GM23338 (cell line): ENCODE results near the gene ICAM5. TPM values are rescaled to one million over a fixed set of nuclear protein-coding genes. Genes with fewer than 3 reads are reported as not detected.

Experiments
- ATAC-seq: fragments of 200-7000 bp; cut with Tn5 transposase; 3 replicates; pipeline ENCODE4 v1.9.1; 2020
- DNase-seq: peaks from one replicate; pipeline ENCODE4 v3.0.0-alpha.2; 2015; ENCODE audit warnings: low spot score
- H2AFZ ChIP-seq: fragments of 200-600 bp; sonication (generic); 2 replicates; pipeline ENCODE4 v1.8.0; 2016; ENCODE audit warnings: antibody characterized with exemption, mild to moderate bottlenecking, moderate library complexity
- H3F3A ChIP-seq: fragments of 200-600 bp; sonication (generic); replicated peaks from 2 replicates; pipeline ENCODE4 v1.8.0; 2017; ENCODE audit warnings: antibody characterized with exemption, mixed run types, low read depth
- H3K27ac ChIP-seq: fragments of 200-600 bp; sonication (generic); 2 replicates; pipeline ENCODE4 v1.6.1; 2016; ENCODE audit warnings: low read depth
- H3K27me3 ChIP-seq: fragments of 200-600 bp; sonication (generic); 2 replicates; pipeline ENCODE4 v1.8.0; 2016; ENCODE audit warnings: mild to moderate bottlenecking, mixed run types, moderate library complexity; ENCODE audit not compliant: insufficient read depth
- H3K36me3 ChIP-seq: fragments of 200-600 bp; sonication (generic); 2 replicates; pipeline ENCODE4 v1.8.0; 2016; ENCODE audit warnings: mild to moderate bottlenecking; ENCODE audit not compliant: insufficient read depth
- H3K4me1 ChIP-seq: fragments of 200-600 bp; sonication (generic); 2 replicates; pipeline ENCODE4 v1.8.0; 2016; ENCODE audit warnings: mild to moderate bottlenecking, moderate library complexity; ENCODE audit not compliant: insufficient read depth
- H3K4me2 ChIP-seq: fragments of 200-600 bp; sonication (generic); 2 replicates; pipeline ENCODE4 v1.7.1; 2017; ENCODE audit warnings: mixed run types
- H3K4me3 ChIP-seq: fragments of 200-600 bp; sonication (generic); 2 replicates; pipeline ENCODE4 v1.6.1; 2016; ENCODE audit warnings: mixed run types
- H3K79me2 ChIP-seq: fragments of 200-600 bp; sonication (generic); replicated peaks from 2 replicates; pipeline ENCODE4 v1.8.0; 2017; ENCODE audit warnings: mild to moderate bottlenecking; ENCODE audit not compliant: insufficient read depth
- H3K9me2 ChIP-seq: fragments of 200-600 bp; sonication (generic); 2 replicates; pipeline ENCODE4 v1.8.0; 2017; ENCODE audit not compliant: insufficient read depth
- H4K20me1 ChIP-seq: fragments of 200-600 bp; sonication (generic); replicated peaks from 2 replicates; pipeline ENCODE4 v1.8.0; 2017; ENCODE audit warnings: mild to moderate bottlenecking; ENCODE audit not compliant: insufficient read depth
- H3K27ac Mint-ChIP-seq: 2 replicates; pipeline ENCODE4 v1.8.0; 2020; ENCODE audit warnings: inconsistent platforms, mild to moderate bottlenecking, moderate library complexity, mixed read lengths
- H3K27me3 Mint-ChIP-seq: 3 replicates; pipeline ENCODE4 v1.8.0; 2022; ENCODE audit warnings: low read depth, mild to moderate bottlenecking, moderate library complexity, mixed read lengths, inconsistent platforms; ENCODE audit not compliant: insufficient read depth, poor library complexity
- H3K36me3 Mint-ChIP-seq: 3 replicates; pipeline ENCODE4 v1.8.0; 2021; ENCODE audit warnings: low read depth, mild to moderate bottlenecking, inconsistent platforms, moderate library complexity, mixed read lengths
- H3K4me1 Mint-ChIP-seq: 3 replicates; pipeline ENCODE4 v1.8.0; 2020; ENCODE audit warnings: mild to moderate bottlenecking, inconsistent platforms, mixed read lengths
- H3K4me3 Mint-ChIP-seq: 3 replicates; pipeline ENCODE4 v1.8.0; 2021; ENCODE audit warnings: moderate library complexity, mild to moderate bottlenecking, inconsistent platforms, mixed read lengths
- H3K9me3 Mint-ChIP-seq: 3 replicates; pipeline ENCODE4 v1.8.0; 2020; ENCODE audit warnings: moderate library complexity, mild to moderate bottlenecking, inconsistent platforms, mixed read lengths
- CREB1 ChIP-seq: fragments of 250-450 bp; sonication (Bioruptor Pico); IDR thresholded peaks from 2 replicates; pipeline ENCODE4 v1.5.0; 2020; ENCODE audit warnings: low read depth, mild to moderate bottlenecking, moderate library complexity
- EZH2 ChIP-seq: fragments of 200-600 bp; sonication (generic); IDR thresholded peaks from one replicate; pipeline ENCODE4 v1.8.0; 2017; ENCODE audit warnings: antibody characterized with exemption, mild to moderate bottlenecking, low read depth; ENCODE audit not compliant: unreplicated experiment
- JUNB ChIP-seq: IDR thresholded peaks from one replicate; pipeline ENCODE4 v1.6.1; 2016; ENCODE audit warnings: antibody characterized with exemption; ENCODE audit not compliant: unreplicated experiment
- POLR2AphosphoS5 ChIP-seq: IDR thresholded peaks from 2 replicates; pipeline ENCODE4 v1.6.1; 2016; ENCODE audit warnings: antibody characterized with exemption, low read depth
- ZNF462 ChIP-seq: fragments of 250-450 bp; sonication (Bioruptor Pico); IDR thresholded peaks from 2 replicates; pipeline ENCODE4 v1.5.0; 2020; ENCODE audit warnings: mild to moderate bottlenecking, moderate library complexity
- polyA plus RNA-seq: library from polyadenylated mRNA; unstranded; fragments of >200 nt; fragmentation: Nextera tagmentation; extraction: Ambion mirVana; gene quantifications from 2 replicates; pipeline ENCODE4 v1.2.1, GENCODE V29; 2016
- total RNA-seq: library from RNA; depleted of rRNA; stranded (reverse); fragments of >200 nt; shearing (Covaris generic); gene quantifications from 2 replicates; pipeline ENCODE4 v1.2.3, GENCODE V29; 2014
- TF ChIP-seq, protein P1 (sequence below): IDR thresholded peaks from 2 replicates; pipeline ENCODE4 v1.6.1; 2016; ENCODE audit warnings: antibody characterized with exemption
- TF ChIP-seq, protein P2 (sequence below), 2 experiments: fragments of 200-600 bp in 1 of 2; sonication (generic) in 1 of 2; conservative IDR thresholded peaks; 2 replicates each; pipeline versions ENCODE4 v1.5.1 to v1.6.1; 2016 to 2017; ENCODE audit warnings: antibody characterized with exemption in 2 of 2, low read depth in 2 of 2, mild to moderate bottlenecking in 2 of 2, moderate library complexity in 1 of 2

ICAM5 gene
- total and polyA plus RNA-seq, 2 experiments from 2014 or later = 0.47 to 4.6 TPM

- H3K4me2 ChIP-seq = peak overlapping the region; percentile 92
- H3K27me3 Mint-ChIP-seq = peaks cover 74% of the 10 kb centered on the region
Observed at GRCh38 chr19:10295305-10295846, 5.6 kb downstream of the ICAM5 start.

More at GRCh38 chr19:10295305-10295846, 5.6 kb downstream of the ICAM5 start:
- peaks cover 78% of the 10 kb centered on the region for H3K27me3 ChIP-seq
- peak overlapping the region; percentile 83 for H2AFZ ChIP-seq
- peaks cover 20% of the 10 kb centered on the region; the same call in 1 of the 2 replicates for H3F3A ChIP-seq
- no peak overlapping the region for H3K27ac ChIP-seq
- no peaks in the 10 kb centered on the region for H3K9me2 ChIP-seq
- H3K36me3 Mint-ChIP-seq = no peaks in the 10 kb centered on the region
- peaks cover 25% of the 10 kb centered on the region for H3K4me1 Mint-ChIP-seq
- no peaks in the 10 kb centered on the region for H4K20me1 ChIP-seq
- H3K4me1 ChIP-seq = peaks cover 13% of the 10 kb centered on the region
- no peaks in the 10 kb centered on the region for H3K79me2 ChIP-seq
- peak; percentile 12 for ATAC-seq
- no peak overlapping the region for H3K27ac Mint-ChIP-seq
- H3K4me3 Mint-ChIP-seq = peak overlapping the region; percentile 72
- DNase-seq = peak; percentile 78
- H3K9me3 Mint-ChIP-seq = no peaks in the 10 kb centered on the region
- H3K4me3 ChIP-seq = peak overlapping the region; percentile 63
- no peak for TF ChIP-seq JUNB
- no peak for TF ChIP-seq ZNF462 (CRISPR knock-in tag)
- TF ChIP-seq CREB1 (CRISPR knock-in tag) = no peak
- TF ChIP-seq, protein P1, sequence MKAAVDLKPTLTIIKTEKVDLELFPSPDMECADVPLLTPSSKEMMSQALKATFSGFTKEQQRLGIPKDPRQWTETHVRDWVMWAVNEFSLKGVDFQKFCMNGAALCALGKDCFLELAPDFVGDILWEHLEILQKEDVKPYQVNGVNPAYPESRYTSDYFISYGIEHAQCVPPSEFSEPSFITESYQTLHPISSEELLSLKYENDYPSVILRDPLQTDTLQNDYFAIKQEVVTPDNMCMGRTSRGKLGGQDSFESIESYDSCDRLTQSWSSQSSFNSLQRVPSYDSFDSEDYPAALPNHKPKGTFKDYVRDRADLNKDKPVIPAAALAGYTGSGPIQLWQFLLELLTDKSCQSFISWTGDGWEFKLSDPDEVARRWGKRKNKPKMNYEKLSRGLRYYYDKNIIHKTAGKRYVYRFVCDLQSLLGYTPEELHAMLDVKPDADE = no peak
- no peak for TF ChIP-seq EZH2
- no peak for TF ChIP-seq POLR2AphosphoS5
- TF ChIP-seq, protein P2, sequence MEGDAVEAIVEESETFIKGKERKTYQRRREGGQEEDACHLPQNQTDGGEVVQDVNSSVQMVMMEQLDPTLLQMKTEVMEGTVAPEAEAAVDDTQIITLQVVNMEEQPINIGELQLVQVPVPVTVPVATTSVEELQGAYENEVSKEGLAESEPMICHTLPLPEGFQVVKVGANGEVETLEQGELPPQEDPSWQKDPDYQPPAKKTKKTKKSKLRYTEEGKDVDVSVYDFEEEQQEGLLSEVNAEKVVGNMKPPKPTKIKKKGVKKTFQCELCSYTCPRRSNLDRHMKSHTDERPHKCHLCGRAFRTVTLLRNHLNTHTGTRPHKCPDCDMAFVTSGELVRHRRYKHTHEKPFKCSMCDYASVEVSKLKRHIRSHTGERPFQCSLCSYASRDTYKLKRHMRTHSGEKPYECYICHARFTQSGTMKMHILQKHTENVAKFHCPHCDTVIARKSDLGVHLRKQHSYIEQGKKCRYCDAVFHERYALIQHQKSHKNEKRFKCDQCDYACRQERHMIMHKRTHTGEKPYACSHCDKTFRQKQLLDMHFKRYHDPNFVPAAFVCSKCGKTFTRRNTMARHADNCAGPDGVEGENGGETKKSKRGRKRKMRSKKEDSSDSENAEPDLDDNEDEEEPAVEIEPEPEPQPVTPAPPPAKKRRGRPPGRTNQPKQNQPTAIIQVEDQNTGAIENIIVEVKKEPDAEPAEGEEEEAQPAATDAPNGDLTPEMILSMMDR (conservative IDR thresholded peaks at IDR 0.05; ENCODE audit: low read depth in 2 of 2) = peak; percentile 26 to 34; a peak in 2 of 4 replicates
- H3K36me3 ChIP-seq = no peaks in the 10 kb centered on the region
